Esophagus muscularis mucosa (tissue), 4 donors: ENCODE results near the gene SMIM24. TPM values are rescaled to one million over a fixed set of nuclear protein-coding genes. Genes with fewer than 3 reads are reported as not detected.
"Not testable (repeated sequence)": the region's sequence is repeated elsewhere in the genome, so short reads cannot be mapped to it uniquely, and the experiment has no call there.

ENCODE experiments used
- DNase-seq: peaks from one replicate; pipeline ENCODE4 v3.0.0-alpha.2; 2017; ENCODE audit errors: extremely low spot score
- H3K27ac ChIP-seq, 4 donors: fragments of 200-600 bp; sonication (generic); replicated peaks in 1 of 4; 1 replicate in 3 of 4; 2 replicates in 1 of 4; pipeline ENCODE4 v1.5.1; 2016 to 2019; ENCODE audit warnings: mild to moderate bottlenecking in 1 of 4
- H3K27me3 ChIP-seq, 4 donors: fragments of 200-600 bp; sonication (generic); one replicate each; pipeline versions ENCODE4 v1.5.1 to v1.6.0; 2016 to 2019
- H3K36me3 ChIP-seq, 4 donors: fragments of 200-600 bp; sonication (generic); one replicate each; pipeline ENCODE4 v1.5.1; 2016 to 2019
- H3K4me1 ChIP-seq, 4 donors: fragments of 200-600 bp; sonication (generic); one replicate each; pipeline ENCODE4 v1.5.1; 2016 to 2019
- H3K4me3 ChIP-seq, 4 donors: fragments of 200-600 bp; sonication (generic); 1 replicate in 2 of 4; 2 replicates in 2 of 4; pipeline ENCODE4 v1.5.1; 2016 to 2019; ENCODE audit warnings: mild to moderate bottlenecking in 4 of 4, moderate library complexity in 1 of 4
- H3K9me3 ChIP-seq, 4 donors: fragments of 200-600 bp; sonication (generic); 1 replicate in 3 of 4; 2 replicates in 1 of 4; pipeline ENCODE4 v1.5.1; 2016 to 2019
- EP300 ChIP-seq: sonication (generic); formaldehyde crosslinking; IDR thresholded peaks from one replicate; pipeline ENCODE4 v1.6.1; 2017; ENCODE audit warnings: antibody characterized with exemption
- POLR2A ChIP-seq: fragments of 450-650 bp; IDR thresholded peaks from one replicate; pipeline ENCODE4 v1.6.1; 2017; ENCODE audit warnings: antibody characterized with exemption, moderate library complexity, mild to moderate bottlenecking, low read depth
- POLR2AphosphoS5 ChIP-seq, 2 donors: sonication (generic); formaldehyde crosslinking; IDR thresholded peaks; one replicate each; pipeline ENCODE4 v1.6.1; 2017; ENCODE audit warnings: antibody characterized with exemption in 2 of 2
- WGBS: methylation state at CpG from one replicate; pipeline ENCODE4 v1.1.5; 2018; 5-methylcytosine and 5-hydroxymethylcytosine counted together
- intact Hi-C: fragments of 100-400 bp; cut with DNase I; formaldehyde crosslinking; loops from one replicate; pipeline ENCODE4 v1.15.1; 2023
- total RNA-seq, 4 donors: library from RNA; depleted of rRNA; stranded (reverse); fragments of >200 nt; gene quantifications; one replicate each; pipeline versions ENCODE4 v1.1.0 to v1.2.1, GENCODE V29; 2016
- TF ChIP-seq, protein P1 (sequence below), 3 experiments: fragments of 200-600 bp in 2 of 3; fragments of 450-650 bp in 1 of 3; sonication (generic) in 2 of 3; IDR thresholded peaks; one replicate each; pipeline ENCODE4 v1.5.1; 2017 to 2019; ENCODE audit warnings: antibody characterized with exemption in 3 of 3, mild to moderate bottlenecking in 2 of 3, moderate library complexity in 1 of 3

Gene SMIM24
- total RNA-seq, 4 donors from 2014 or later: not detected

DNA sequence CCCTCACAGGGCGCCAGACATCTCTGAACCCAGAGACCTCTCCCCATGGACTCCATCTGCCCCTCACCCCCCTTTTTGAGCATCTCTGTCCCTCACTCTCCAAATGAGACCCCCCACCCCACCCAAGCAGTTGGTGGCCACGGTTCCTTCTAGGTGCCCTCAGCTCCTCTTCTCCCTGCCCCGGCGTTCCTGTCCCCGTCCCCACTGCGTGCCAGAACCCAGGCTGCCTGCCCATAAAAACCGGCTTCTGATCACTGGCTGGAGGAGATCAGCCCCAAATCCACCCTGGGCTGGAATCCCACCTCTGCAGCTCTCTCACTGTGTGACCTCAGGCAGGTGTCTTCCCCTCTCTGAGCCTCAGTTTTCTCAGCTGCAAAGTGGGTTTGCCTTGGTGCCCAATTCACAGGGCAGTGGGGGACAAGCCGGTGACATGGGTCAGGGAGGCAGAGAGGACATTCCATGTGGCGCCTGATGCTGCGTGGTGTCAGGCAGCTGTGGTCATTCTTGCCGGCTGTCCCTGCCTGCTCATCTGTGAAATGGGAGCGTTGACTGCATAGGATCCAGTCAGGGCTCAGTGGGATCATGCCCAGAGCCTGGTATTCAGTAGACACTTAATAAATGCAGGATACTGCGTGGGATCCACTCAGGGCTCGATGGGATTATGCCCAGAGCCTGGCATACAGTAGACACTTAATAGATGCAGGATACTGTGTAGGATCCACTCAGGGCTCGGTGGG is 25.5 kb downstream of the SMIM24 start:
- H3K4me1 ChIP-seq: peaks cover 48 to 90% (median 83%) of the 10 kb centered on the region in 4 donors
- H3K4me3 ChIP-seq: no peak overlapping the region
- DNase-seq: no peak
- TF ChIP-seq EP300: no peak
- TF ChIP-seq POLR2A: no peak
- TF ChIP-seq, protein P1, sequence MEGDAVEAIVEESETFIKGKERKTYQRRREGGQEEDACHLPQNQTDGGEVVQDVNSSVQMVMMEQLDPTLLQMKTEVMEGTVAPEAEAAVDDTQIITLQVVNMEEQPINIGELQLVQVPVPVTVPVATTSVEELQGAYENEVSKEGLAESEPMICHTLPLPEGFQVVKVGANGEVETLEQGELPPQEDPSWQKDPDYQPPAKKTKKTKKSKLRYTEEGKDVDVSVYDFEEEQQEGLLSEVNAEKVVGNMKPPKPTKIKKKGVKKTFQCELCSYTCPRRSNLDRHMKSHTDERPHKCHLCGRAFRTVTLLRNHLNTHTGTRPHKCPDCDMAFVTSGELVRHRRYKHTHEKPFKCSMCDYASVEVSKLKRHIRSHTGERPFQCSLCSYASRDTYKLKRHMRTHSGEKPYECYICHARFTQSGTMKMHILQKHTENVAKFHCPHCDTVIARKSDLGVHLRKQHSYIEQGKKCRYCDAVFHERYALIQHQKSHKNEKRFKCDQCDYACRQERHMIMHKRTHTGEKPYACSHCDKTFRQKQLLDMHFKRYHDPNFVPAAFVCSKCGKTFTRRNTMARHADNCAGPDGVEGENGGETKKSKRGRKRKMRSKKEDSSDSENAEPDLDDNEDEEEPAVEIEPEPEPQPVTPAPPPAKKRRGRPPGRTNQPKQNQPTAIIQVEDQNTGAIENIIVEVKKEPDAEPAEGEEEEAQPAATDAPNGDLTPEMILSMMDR (IDR thresholded peaks at IDR 0.05): no peak
- TF ChIP-seq POLR2AphosphoS5 (IDR thresholded peaks at IDR 0.05): no peak
- H3K36me3 ChIP-seq: peaks cover 45 to 83% (median 74%) of the 10 kb centered on the region in 4 donors
- H3K27me3 ChIP-seq: no peaks in the 10 kb centered on the region
- peak overlapping the region; percentile 84 to 91 (median 89) for H3K27ac ChIP-seq
- WGBS: 90% methylated on average over 15 of the region's 15 CpGs
- intact Hi-C loops: no loop called here
- no peaks in the 10 kb centered on the region for H3K9me3 ChIP-seq

DNA sequence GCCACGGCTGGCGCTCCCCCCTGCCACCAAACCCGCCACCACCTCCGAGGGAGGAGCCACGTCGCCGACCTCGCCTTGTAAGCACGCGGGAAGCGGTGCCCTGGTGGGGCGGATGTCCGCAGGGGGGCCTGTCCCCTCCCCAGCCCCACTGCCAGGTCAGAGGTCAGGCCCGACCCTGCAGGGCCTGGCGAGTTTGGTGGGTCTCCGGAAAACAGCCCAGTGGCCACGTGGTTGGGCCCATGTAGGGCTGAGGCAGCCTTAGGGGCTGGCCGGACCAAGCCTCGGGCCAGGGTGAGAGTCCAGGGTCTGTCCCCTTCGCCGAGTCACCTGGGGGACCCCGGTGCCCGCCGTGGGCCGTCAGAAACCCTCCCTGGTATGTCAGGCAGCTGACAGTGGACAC is 26.5 kb downstream of the SMIM24 start:
- H3K27ac ChIP-seq: peak overlapping the region; percentile 84 to 91 (median 89)
- WGBS: 76% methylated on average over 6 of the region's 25 CpGs
- peaks cover 55 to 93% (median 83%) of the 10 kb centered on the region in 4 donors for H3K36me3 ChIP-seq

DNA sequence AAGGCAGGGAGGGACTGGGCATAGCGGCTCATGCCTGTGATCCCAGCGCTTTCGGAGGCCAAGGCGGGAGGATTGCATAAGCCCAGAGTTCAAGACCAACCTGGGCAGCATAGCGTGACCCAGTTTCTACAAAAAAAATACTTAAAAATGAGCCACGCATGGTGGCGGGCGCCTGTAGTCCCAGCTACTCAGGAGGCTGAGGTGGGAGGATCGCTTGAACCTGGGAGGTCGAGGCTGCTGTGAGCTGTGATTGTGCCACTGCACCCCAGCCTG is 27.4 kb downstream of the SMIM24 start:
- H3K27me3 ChIP-seq, intact Hi-C loops, DNase-seq, H3K4me3 ChIP-seq, H3K9me3 ChIP-seq: not testable (repeated sequence)
- H3K4me1 ChIP-seq: peaks cover 28 to 71% (median 64%) of the 10 kb centered on the region in 4 donors
- H3K27ac ChIP-seq: peak overlapping the region; percentile 84 to 91 (median 89)
- H3K36me3 ChIP-seq: peaks cover 58 to 98% (median 86%) of the 10 kb centered on the region in 4 donors
- WGBS: 94% methylated on average over 10 of the region's 10 CpGs

More for the DNA sequence above, 26.5 kb downstream of the SMIM24 start:
- no peak overlapping the region for H3K4me3 ChIP-seq
- no peak for DNase-seq
- intact Hi-C loops: no loop called here
- H3K4me1 ChIP-seq: peaks cover 38 to 80% (median 73%) of the 10 kb centered on the region in 4 donors
- H3K9me3 ChIP-seq: no peaks in the 10 kb centered on the region
- no peak for TF ChIP-seq POLR2A
- peak in 1 of 2 donors; percentile 5 for TF ChIP-seq POLR2AphosphoS5 (IDR thresholded peaks at IDR 0.05)
- H3K27me3 ChIP-seq: no peaks in the 10 kb centered on the region

DNA sequence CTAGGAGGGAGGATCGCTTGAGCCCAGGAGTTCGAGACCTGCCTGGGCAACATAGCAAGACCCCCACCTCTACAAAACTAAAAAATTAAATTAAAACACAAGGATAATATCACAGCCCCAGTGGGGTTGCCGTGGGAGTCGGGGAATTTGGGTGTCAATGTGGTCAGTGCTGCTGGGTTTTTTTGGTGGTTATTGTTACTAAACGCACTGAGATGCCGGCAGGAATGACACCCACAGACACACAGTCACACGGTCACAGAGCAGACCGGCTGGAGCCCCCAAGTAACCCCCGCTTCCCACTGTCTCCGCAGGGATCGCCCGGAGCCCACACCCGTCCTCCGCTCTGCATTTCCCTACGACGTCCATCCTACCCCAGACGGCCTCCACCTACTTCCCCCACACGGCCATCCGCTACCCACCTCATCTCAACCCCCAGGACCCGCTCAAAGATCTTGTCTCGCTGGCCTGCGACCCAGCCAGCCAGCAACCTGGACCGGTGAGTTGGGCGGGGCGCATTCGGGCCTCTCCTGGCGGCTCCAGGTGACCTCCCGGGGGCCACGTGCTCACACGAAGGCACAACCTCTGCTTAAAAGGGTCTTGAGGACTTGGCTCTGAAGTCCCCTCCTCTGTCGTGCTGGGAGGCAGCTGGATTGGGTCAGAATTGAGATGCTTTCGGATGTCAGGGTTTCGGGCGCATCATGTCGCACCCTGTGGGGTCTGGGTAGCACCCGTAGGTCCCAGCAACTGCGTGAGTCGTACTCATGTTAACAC is 28.0 kb downstream of the SMIM24 start:
- TF ChIP-seq EP300 (no peak), POLR2AphosphoS5 (IDR thresholded peaks at IDR 0.05) (no peak), POLR2A (no peak)
- TF ChIP-seq, protein P1 (IDR thresholded peaks at IDR 0.05): no peak
- no peak overlapping the region for H3K4me3 ChIP-seq
- DNase-seq: no peak
- peak overlapping the region; percentile 84 to 91 (median 89) for H3K27ac ChIP-seq
- peaks cover 63 to 98% (median 87%) of the 10 kb centered on the region in 4 donors for H3K36me3 ChIP-seq
- H3K4me1 ChIP-seq: peaks cover 23 to 68% (median 63%) of the 10 kb centered on the region in 4 donors
- 86% methylated on average over 37 of the region's 38 CpGs for WGBS
- H3K27me3 ChIP-seq: no peaks in the 10 kb centered on the region
- no peaks in the 10 kb centered on the region for H3K9me3 ChIP-seq
- intact Hi-C loops: no loop called here

DNA sequence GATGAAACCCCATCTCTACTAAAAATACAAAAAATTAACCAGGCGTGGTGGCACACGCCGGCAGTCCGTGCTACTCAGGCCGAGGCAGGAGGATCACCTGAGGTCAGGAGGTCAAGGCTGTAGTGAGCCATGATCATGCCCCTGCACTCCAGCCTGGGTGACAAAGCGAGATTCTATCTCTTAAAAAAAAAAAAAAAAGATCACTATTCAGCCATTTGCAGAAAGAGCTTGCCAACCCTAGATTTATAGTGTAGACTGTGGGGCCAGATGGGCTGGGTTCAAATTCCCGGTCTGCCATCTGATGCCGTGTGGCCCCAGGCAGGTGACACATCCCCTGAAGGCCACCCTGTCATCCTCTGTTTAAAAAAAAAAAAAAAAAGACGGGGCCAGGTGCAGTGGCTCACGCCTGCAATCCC is 28.9 kb downstream of the SMIM24 start:
- DNase-seq: no peak

More for the DNA sequence above, 28.9 kb downstream of the SMIM24 start:
- Histone ChIP-seq H3K27ac (peak overlapping the region; percentile 84 to 91 (median 89)), H3K36me3 (peaks cover 61 to 96% (median 83%) of the 10 kb centered on the region in 4 donors), H3K27me3 (no peaks in the 10 kb centered on the region), H3K9me3 (no peaks in the 10 kb centered on the region), H3K4me1 (peaks cover 17 to 68% (median 60%) of the 10 kb centered on the region in 4 donors), H3K4me3 (no peak overlapping the region)
- intact Hi-C loops: no loop called here
- TF ChIP-seq, protein P1 (IDR thresholded peaks at IDR 0.05): no peak
- TF ChIP-seq EP300 (no peak), POLR2AphosphoS5 (IDR thresholded peaks at IDR 0.05) (no peak), POLR2A (no peak)
- WGBS: 61% methylated on average over 10 of the region's 10 CpGs
